ENCODE measurements around the gene RASSF6.

Gene RASSF6

GRCh38 chr4:73588613-73589012 is 31.6 kb downstream of the RASSF6 start:
- Histone ChIP-seq H3K4me3 (replicated peaks; ENCODE audit: insufficient read depth, low read length) (no peak overlapping the region), H3K27me3 (ENCODE audit: insufficient read depth, poor library complexity, severe bottlenecking) (no peaks in the 10 kb centered on the region), H3K27ac (replicated peaks) (no peak overlapping the region)
- no peak for DNase-seq (ENCODE audit: low read depth in 1 of 2, low spot score in 1 of 2)
- TF ChIP-seq POLR2AphosphoS5 (IDR thresholded peaks at IDR 0.05; ENCODE audit: low read depth) (no peak), REST (IDR thresholded peaks at IDR 0.05; ENCODE audit: insufficient replicate concordance, low read depth) (no peak), CTCF (IDR thresholded peaks at IDR 0.05; ENCODE audit: insufficient read depth, low read length) (no peak), SPI1 (IDR thresholded peaks at IDR 0.05; ENCODE audit: borderline replicate concordance, low read depth) (no peak)

- TF ChIP-seq SPI1 (IDR thresholded peaks at IDR 0.05; ENCODE audit: borderline replicate concordance, low read depth), result no peak
- TF ChIP-seq POLR2AphosphoS5 (IDR thresholded peaks at IDR 0.05; ENCODE audit: low read depth), result no peak
- TF ChIP-seq REST (IDR thresholded peaks at IDR 0.05; ENCODE audit: insufficient replicate concordance, low read depth), result no peak
- no peak for TF ChIP-seq CTCF (IDR thresholded peaks at IDR 0.05; ENCODE audit: insufficient read depth, low read length)
- DNase-seq (ENCODE audit: low read depth in 1 of 2, low spot score in 1 of 2), result no peak
- Histone ChIP-seq H3K27me3 (ENCODE audit: insufficient read depth, poor library complexity, severe bottlenecking) (no peaks in the 10 kb centered on the region), H3K27ac (replicated peaks) (no peak overlapping the region), H3K4me3 (replicated peaks; ENCODE audit: insufficient read depth, low read length) (no peak overlapping the region)
Observed at GRCh38 chr4:73586666-73587065, 33.6 kb downstream of the RASSF6 start.

- no peaks in the 10 kb centered on the region for H3K27me3 ChIP-seq (ENCODE audit: insufficient read depth, poor library complexity, severe bottlenecking)
- no peak overlapping the region for H3K27ac ChIP-seq (replicated peaks)
- no peak overlapping the region for H3K4me3 ChIP-seq (replicated peaks; ENCODE audit: insufficient read depth, low read length)
- no peak for DNase-seq (ENCODE audit: low read depth in 1 of 2, low spot score in 1 of 2)
- TF ChIP-seq GABPA (IDR thresholded peaks at IDR 0.05; ENCODE audit: low read depth) (no peak), CTCF (IDR thresholded peaks at IDR 0.05; ENCODE audit: insufficient read depth, low read length) (no peak), POLR2AphosphoS5 (IDR thresholded peaks at IDR 0.05; ENCODE audit: low read depth) (no peak), REST (IDR thresholded peaks at IDR 0.05; ENCODE audit: insufficient replicate concordance, low read depth) (no peak), SPI1 (IDR thresholded peaks at IDR 0.05; ENCODE audit: borderline replicate concordance, low read depth) (no peak)
Observed at GRCh38 chr4:73586040-73586439, 34.2 kb downstream of the RASSF6 start.
